ELR (cell line): ENCODE results near the gene PIK3CG.
"Not testable (repeated sequence)": the region's sequence is repeated elsewhere in the genome, so short reads cannot be mapped to it uniquely, and the experiment has no call there.

Experiments used
- DNase-seq: peaks from one replicate; pipeline ENCODE4 v3.0.0-alpha.2; 2015; ENCODE audit warnings: low read depth

Gene PIK3CG

DNA sequence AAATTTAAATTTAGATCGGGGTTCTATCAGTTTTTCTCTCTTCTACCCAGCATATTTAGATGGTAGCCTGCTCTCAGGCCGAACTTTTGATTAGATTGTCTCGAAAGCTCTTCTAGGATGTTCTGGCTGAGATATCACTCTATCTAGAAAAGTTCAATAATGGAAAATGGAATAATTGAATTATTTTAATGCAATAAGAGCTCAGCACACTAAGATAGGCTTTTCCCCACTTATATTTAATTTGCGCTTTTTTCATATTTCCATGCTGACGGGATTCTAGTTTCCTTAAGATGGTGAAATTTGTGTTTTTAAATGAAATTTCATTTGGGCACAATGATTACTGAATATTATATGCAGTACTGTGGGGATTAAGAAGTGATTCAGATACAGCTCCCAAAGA is 73.7 kb downstream of the PIK3CG start:
- DNase-seq: no peak

DNA sequence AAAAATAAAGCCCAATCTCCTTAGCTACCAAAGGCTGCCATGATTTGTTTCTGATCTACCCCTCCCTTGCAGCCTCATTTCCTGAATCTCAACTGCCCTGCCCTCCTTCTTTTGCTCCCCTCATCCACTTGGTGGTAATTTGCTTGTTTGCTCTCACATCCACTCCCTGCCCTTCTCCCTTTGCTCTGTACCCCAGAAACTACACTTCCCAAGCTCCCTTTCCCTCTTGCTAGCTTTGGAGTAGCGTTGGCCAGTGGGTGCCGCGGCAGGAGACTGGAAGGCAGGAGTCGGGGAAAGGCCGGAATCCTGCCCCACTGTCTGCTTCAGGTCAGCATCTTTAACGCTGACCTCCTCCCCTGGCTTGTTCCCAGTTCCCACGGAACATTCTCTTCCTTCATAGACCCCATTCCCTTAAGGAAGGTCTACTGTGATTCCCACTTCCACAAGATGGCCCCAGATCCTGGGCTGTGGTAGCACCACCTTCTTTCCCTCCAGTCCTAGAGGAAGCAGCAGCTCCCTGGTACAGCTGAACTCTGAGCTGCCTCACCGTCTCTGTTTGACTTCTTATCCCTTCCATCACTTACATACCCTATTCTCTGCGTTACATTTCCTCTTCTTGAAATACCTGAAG is 79.1 kb downstream of the PIK3CG start:
- DNase-seq: no peak

DNA sequence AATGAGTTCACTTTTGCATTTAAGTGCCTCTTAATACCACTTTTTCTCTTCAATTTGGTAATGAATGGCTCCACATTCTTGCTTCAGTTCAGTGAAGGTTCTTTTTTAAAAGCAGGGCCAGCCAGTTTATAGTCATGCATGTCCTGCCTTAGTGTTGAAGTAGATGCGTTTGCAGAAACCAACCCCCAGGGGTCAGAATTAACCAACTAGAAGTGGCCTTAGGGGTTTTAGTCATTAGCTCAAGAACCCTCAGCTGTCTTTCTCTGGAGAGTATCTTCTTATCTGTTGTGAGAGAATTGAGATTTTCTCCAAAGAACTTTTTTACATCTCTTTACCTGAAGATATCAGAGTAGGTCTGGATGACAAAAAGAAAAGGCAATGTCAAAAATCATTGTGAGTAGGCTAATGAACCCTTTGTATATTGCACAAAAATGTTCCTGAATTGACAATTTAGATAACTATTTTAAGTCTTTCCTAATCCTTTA is 82.2 kb downstream of the PIK3CG start:
- DNase-seq: peak; percentile 82

DNA sequence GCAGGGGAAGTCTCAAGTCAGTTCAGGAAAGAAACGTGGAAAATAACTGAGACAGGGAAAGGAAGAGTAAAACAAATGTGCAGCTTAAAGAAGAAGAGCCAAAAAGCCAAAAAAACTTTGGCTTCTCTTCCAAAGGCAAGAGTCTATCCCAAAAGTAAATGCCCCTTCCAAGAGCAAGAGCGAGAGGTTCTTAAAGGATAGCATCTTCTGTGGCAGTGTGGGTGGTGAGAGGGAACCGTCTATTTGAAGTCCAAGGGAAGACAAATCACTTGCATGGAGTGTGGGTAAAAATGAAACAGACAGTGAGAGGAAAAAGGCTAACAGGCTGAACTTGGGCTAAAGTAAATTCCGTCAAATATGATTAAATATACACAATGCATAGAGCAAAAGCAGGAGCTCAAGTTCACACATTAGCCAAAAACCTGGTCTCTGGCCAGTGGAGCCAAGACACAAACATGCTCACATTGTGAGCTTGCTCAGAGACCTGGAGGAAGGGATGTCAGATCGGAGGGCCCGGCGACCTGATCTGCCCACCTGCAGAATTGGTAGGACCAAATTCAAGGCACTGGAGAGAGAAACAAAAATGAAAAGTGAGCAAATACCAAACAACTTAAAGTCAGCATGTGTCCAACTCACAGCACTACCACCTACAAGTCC is 87.0 kb downstream of the PIK3CG start:
- DNase-seq: no peak

DNA sequence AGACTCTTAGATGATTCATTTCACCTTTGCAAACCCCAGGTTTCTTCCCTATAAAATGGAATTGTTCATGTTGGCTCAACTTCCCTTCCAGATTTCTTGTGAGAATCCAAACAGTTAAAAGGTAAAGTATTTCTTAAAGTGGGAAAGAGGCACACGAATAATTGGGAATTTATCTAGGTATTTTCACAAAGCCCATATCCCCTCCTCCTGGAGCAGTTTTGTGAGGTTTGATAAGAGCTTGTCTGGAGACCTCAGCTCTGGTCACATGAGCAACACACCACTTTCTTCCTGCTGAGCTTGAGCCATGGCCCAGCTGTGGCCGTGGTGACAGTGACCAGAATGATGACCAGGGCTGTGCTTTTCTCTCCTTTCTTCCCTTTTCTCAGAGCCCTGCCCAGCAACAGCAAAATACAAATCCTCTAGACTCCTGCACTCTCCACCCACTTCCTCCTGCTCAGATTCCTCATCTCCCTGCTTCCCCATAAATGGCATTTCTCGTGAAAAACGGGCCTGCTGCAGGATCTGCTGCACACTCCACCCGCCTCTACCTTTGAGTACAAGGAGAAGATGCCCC is 87.7 kb downstream of the PIK3CG start:
- DNase-seq: no peak

DNA sequence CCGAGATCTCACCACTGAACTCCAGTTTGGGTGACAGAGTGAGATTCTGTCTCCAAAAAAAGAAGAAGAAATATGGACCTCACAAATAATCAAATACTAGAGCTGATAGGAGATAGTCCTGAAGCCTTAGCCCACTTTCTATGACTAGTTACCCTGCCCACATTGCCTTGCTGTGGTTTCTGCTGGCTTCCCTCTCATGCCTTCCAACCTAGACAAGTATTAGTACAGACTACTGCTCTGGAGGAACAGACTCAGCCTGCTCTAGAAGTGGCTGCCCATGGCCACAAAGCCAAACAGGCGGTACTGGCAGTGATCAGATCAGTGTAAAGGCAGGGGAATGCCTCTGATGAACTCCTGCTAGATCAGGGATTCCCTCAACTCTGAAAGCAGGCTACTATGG is 89.8 kb downstream of the PIK3CG start:
- DNase-seq: no peak

DNA sequence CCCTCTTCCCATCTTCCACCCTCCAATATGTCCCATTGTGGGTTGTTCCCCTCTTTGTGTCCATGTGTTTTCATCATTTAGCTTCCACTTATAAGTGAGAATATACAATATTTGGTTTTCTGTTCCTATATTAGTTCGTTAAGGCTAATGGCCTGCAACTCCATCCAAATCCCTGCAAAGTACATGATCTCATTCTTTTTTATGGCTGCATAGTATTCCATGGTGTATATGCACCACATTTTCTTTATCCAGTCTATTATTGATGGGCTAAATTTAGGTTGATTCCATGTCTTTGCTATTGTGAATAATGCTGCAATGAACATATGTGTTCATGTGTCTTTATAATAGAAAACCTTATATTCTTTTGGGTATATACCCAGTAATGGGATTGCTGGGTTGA is 90.8 kb downstream of the PIK3CG start:
- not testable (repeated sequence) for DNase-seq
